Activated T-cell treated with anti-CD3 and anti-CD28 coated beads for 48 hours (primary cell): ENCODE measurements around the gene ARHGAP28.

Experiments
- DNase-seq: peaks from one replicate; pipeline ENCODE4 v3.0.0-alpha.2; 2020; ENCODE audit warnings: low read depth

The ARHGAP28 gene

GRCh38 chr18:6874315-6874714 lies 144.8 kb downstream of the ARHGAP28 start:
- DNase-seq: no peak

- no peak for DNase-seq
Measured at GRCh38 chr18:6875749-6876148, 146.2 kb downstream of the ARHGAP28 start.

- DNase-seq: no peak
Measured at GRCh38 chr18:6876641-6877041, 147.1 kb downstream of the ARHGAP28 start.

- DNase-seq: no peak
Measured at GRCh38 chr18:6877288-6877687, 147.8 kb downstream of the ARHGAP28 start.

GRCh38 chr18:6878556-6879297 lies 149.2 kb downstream of the ARHGAP28 start:
- no peak for DNase-seq

GRCh38 chr18:6879508-6880195 lies 150.1 kb downstream of the ARHGAP28 start:
- no peak for DNase-seq

GRCh38 chr18:6881034-6881820 lies 151.7 kb downstream of the ARHGAP28 start:
- no peak for DNase-seq

GRCh38 chr18:6882401-6882800 lies 152.9 kb downstream of the ARHGAP28 start:
- no peak for DNase-seq

GRCh38 chr18:6885006-6885481 lies 155.5 kb downstream of the ARHGAP28 start:
- no peak for DNase-seq

- DNase-seq: peak; percentile 1
Measured at GRCh38 chr18:6885992-6886796, 156.7 kb downstream of the ARHGAP28 start.

- no peak for DNase-seq
Measured at GRCh38 chr18:6886797-6887330, 157.3 kb downstream of the ARHGAP28 start.

- no peak for DNase-seq
Measured at GRCh38 chr18:6891788-6892187, 162.3 kb downstream of the ARHGAP28 start.

- DNase-seq: no peak
Measured at GRCh38 chr18:6901286-6901926, 171.9 kb downstream of the ARHGAP28 start.

- DNase-seq: no peak
Measured at GRCh38 chr18:6917072-6917471, 187.6 kb downstream of the ARHGAP28 start.

- DNase-seq: peak; percentile 1
Measured at GRCh38 chr18:6920099-6920955, 190.8 kb downstream of the ARHGAP28 start.

- DNase-seq: no peak
Measured at GRCh38 chr18:6921571-6921970, 192.1 kb downstream of the ARHGAP28 start.

- no peak for DNase-seq
Measured at GRCh38 chr18:6923220-6923619, 193.7 kb downstream of the ARHGAP28 start.

- DNase-seq: no peak
Measured at GRCh38 chr18:6927153-6927552, 197.6 kb downstream of the ARHGAP28 start.

- DNase-seq: no peak
Measured at GRCh38 chr18:6928359-6928758, 198.8 kb downstream of the ARHGAP28 start.
